Choroid plexus epithelial cell (primary cell): ENCODE results near the gene RTN4R.

Experiments
- DNase-seq: peaks from one replicate; pipeline ENCODE4 v3.0.0-alpha.2; 2010; ENCODE audit warnings: low read depth
- H3K4me3 ChIP-seq: 2 replicates; pipeline ENCODE4 v1.5.1; 2011; ENCODE audit warnings: low read depth, mild to moderate bottlenecking, control low read depth, low read length, moderate library complexity
- CTCF ChIP-seq: conservative IDR thresholded peaks from 2 replicates; pipeline ENCODE4 v1.5.1; 2011; ENCODE audit warnings: low read depth, mild to moderate bottlenecking, control low read depth, inconsistent platforms, low read length, moderate library complexity

Gene RTN4R

DNA sequence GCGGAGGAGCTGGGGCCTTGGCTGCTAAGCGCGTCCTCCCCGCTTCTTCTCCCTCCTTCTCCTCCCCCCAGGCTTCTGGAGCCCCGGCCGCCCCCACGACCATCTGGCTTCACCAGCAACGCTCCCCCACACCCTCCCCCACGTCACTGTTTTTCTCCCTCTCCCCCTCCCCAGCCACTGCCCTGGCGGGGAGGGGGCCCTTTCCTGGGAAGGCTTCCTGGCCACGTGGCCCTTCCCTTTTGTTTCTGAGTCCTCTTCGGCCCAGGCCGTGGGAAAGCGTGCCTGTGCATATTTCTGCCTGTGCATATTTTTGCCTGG, 27.7 kb downstream of the RTN4R start:
- no peak overlapping the region for H3K4me3 ChIP-seq
- peak; percentile 17 for DNase-seq
- TF ChIP-seq CTCF = no peak

DNA sequence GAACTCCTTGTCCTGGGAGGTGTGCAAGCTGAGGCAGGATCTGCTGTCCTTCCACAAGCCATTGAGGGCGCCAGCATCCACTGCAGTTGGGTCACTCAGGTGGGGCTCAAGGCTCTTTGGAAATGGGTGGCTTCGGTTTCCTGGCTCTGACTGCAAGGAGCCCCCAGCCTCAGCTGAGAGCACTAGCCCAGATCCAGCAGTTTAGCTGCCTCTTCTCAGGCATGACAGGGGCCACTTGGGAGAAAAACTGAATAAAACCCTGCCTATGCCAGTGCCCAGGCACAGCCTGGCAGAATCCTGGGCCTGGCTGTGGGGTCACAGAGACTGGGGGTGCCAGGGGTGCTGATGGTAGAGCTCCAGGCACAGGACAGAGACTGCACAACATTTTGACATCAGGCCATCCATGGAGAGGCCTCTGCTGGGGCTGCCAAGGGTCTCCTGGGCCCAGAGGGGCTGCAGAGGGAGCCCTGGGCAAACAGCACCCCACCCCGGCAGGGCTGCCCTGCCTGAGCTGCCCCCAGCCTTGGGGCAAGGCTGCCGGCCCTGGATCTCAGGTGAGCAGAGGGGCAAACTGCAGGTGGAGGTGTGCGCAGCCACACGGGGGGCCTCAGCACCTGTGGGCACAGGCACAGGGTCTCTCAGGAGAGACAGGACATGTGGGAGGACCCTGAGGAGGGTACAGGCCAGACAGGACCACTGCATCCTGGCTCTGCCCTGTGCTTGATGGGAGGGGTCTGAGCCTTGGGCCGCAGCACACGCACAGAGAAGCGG, 28.3 kb downstream of the RTN4R start:
- no peak for TF ChIP-seq CTCF
- H3K4me3 ChIP-seq = no peak overlapping the region
- no peak for DNase-seq

- DNase-seq = no peak
These were observed 29.0 kb downstream of the RTN4R start for GRCh38 chr22:20238901-20239675.

DNA sequence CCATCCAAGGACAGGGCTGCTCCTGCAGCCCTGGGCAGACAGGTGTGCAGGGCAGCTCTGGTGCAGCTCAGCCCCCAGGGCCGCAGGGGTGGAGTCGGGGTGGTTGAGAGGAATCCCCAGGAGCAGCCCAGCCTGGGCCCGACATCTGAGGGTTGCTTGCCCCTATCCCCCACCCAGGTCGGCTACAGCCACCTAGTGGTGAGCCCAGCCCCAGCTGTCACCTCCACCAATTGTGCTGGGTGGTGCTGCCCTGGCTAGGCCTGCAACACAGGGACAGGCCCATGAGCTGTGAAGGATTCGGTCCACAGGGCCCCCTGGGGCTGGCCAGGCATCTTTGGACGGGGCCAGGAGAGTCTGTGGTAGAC, 29.6 kb downstream of the RTN4R start:
- peak; percentile 5 for DNase-seq
- no peak overlapping the region for H3K4me3 ChIP-seq
- TF ChIP-seq CTCF = peak; percentile 46

More at GRCh38 chr22:20238901-20239675, 29.0 kb downstream of the RTN4R start:
- no peak overlapping the region for H3K4me3 ChIP-seq
- TF ChIP-seq CTCF = no peak

DNA sequence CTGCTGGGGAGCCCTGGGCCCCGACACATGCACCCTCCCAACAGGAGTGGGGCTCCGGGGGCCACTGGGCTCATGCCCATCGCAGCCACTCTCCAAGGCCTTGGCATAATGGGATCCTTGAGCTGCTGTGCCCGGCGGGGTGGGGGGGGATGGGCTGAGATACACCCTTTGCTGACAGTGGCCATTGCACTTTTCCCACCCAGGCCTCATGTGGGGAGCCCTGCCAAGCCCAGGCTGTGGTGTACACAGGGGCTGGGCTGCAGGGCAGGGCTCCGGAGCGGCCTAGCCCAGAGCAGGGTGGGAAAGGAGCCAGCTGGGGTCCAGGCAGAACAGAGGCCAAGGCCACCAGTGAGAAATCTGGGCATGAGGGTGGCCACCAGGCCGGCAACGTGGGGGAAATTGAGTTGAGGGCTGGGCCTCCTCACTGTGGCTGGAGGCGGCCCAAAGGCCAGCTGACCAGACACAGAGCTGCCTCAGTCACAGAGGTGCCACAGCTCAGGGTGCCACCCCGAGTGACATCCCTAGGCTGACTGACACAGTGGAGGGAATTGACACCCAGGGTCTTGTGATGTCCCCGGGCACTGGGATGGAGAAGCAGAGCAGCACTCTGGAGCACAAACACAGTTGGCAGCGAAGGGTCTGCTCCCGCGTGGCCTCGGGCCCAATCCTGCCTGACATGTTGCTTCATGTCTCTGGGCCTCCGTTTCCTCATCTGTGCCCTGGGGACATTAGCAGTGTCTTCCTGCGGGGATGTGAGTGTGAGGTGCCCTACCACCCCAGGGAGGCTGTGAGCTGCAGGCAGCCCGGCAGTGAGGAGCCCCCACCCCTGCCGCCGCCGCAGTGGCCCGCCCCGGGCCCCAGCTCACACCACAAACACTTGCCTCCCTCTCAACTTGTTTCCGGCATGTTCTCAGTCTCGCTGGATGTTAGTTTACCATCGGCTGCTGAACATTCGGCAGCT, 30.4 kb downstream of the RTN4R start:
- no peak for TF ChIP-seq CTCF

DNA sequence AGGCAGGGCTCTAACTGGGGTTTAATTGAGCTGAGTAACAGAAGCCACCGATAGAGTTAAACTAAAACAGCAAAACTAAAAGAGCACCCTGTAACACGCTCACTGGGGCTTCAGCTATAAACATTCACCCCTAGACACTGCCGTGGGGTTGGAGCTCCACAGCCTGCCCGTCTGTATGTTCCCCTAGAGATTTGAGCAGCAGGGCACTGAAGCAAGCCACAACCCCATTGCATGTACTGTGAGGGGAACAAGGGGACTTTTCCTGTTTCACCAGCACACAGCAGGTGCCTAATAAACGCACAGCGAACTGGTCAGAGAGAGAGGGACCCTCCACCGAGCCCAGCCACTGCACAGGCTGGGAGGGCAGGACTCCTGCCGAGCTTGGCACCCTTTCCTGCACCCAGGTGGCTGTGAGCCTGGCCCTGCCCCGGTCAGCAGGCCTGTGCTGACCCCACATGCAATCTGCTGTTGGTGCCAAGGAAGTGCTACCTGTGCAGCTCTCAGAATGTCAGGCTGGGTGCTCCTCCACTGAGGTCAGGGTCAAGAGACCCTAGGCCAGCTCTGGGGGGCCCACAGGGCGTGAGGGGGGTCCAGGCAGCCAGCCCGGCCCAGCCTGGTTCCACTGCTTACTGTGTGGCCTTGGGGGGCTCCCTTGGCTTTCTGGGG, 31.9 kb downstream of the RTN4R start:
- H3K4me3 ChIP-seq = no peak overlapping the region
- no peak for TF ChIP-seq CTCF
- DNase-seq = no peak

More for the DNA sequence above, 30.4 kb downstream of the RTN4R start:
- DNase-seq = no peak
- H3K4me3 ChIP-seq = no peak overlapping the region
